ENCODE data around the gene TMEM165.

Gene TMEM165

DNA sequence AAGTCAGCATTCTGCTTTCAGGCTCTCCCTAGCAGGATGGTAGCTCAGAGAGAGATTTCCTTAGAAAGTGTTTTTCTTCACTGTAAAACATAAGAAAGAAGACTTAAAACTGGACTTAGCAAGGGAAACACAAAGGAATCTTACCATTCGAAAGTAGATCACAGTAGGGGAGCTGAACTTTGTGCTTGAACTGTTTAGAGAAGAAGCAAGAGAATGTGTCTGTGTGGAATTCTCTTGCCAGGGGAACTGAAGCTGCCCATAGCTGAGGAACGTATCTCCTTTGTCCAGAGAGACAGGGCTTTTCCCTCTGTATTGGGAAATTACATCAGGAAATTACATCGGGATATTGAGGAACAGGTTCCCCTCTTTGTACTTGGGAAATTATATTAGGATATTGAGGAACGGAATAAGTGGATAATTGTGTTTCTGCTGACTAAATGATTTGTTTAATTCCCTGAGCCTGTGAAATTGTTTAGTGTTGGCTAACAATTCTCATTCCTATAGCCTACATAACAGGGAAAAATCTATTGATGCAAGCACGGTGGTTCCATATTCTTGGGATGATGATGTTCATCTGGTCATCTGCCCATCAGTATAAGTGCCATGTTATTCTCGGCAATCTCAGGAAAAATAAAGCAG lies 28.6 kb upstream of the TMEM165 start:
- DNase-seq (ENCODE audit: low read depth) = no peak

DNA sequence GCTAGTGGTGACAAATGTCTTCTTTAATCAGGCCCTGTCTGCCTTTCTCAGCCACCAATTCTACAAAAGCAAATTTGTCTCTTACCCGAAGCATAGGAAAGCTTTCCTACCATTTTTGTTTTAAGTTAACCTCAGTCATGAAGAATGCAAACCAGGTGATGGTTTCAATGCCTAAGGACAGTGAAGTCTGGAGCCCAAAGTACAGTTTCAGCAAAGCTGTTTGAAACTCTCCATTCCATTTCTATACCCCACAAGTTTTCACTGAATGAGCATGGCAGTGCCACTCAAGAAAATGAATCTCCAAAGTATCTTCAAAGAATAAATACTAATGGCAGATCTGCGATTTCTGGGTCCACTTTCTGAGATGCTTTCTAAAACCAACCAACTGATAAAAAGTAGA lies 25.8 kb upstream of the TMEM165 start:
- no peak for DNase-seq (ENCODE audit: low read depth)

DNA sequence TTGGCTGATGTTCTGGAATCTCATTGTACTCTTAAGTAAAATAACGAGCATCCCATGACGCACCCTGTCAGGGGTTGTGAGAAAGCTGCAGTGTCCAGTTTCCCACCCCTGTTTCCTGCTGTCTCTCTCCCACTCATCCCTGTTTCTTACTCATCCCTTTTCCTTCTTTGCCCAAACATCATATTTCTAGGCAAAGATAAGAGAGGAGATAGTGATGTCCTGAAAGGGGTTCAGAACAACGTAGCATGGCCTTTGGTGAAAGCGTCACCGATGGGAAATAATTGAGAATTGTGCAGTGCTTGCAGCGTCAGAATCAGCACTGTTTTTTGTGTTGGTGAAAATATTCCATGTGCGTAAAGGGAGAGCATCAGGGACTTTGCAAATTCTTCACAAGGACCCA lies 23.5 kb upstream of the TMEM165 start:
- no peak for DNase-seq (ENCODE audit: low read depth)

DNA sequence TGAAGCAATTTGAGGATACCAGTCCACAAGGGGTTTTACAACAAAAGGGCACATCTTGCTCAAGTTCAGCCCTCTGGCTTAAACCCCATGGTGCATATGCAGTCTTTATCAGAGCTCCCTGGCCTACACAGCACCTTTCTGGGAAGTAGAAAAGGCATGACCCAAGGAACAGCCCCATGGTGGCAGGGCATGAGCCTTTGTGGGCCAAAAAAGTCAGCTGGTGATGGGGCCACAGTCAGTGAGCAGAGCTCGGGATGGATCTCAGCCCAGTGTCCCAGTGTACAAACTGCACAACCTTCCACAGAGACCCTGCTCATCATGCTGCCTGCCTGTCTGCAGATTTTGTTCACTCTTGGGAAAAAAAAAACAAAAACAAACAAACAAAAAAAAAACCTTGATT lies 22.3 kb upstream of the TMEM165 start:
- DNase-seq (ENCODE audit: low read depth) = no peak

DNA sequence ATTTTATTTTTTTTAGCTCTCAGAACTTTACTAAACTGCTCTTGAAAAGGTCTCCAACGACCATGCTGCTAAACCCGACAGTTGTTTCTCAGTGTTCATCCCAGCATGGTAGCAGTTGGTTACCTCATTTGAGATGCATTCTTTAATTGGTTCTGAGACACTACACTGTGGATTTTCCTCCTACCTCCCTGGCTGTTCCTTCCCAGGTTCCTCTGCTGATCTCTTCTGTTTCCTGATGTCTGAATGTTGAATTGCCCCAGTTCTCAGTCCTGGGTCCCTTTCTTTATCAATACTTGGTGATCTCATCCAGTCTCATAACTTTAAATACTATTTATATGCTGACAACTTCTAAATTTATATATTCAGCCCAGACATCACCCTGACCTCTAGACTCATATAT lies 19.1 kb upstream of the TMEM165 start:
- no peak for DNase-seq (ENCODE audit: low read depth)

DNA sequence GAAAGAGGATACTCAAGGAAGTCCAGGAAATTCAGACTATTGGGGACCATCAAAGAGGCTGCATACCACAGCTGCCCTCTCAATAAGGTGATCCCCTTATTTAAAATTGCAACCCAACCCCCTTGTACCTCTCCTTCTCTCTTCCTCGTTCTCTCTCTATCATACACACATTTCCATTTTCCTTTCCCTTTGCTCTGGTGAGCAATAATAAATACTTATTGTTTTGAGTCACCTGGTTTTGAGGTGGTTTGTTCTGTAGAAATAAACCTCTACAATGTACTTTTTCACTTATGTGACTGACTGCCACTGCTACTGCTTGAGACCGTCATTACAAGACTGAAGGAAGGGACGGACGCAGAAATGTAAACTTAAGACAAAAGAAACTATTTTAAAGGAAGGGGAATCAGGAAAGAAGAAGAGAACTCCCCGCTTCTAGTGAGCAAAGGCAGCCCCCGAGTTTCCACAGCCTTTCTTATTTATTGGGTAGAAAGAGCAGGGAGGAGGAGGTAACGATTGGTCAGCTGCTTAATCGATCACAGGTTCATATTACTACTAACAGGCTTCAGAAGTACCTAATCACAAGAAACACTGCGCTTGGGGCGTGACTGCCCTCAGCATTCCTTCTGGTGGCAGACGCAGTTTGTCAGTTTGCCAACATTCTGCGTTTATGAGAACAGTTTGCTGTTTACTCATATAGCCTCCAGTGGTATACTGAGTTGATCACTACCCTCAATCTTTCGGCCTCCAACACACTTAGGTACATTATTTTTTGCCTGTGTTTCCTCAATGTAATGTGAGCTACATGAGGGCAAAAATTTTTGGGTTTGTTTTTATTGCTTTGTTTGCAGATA lies 16.9 kb upstream of the TMEM165 start:
- DNase-seq (ENCODE audit: low read depth) = no peak

DNA sequence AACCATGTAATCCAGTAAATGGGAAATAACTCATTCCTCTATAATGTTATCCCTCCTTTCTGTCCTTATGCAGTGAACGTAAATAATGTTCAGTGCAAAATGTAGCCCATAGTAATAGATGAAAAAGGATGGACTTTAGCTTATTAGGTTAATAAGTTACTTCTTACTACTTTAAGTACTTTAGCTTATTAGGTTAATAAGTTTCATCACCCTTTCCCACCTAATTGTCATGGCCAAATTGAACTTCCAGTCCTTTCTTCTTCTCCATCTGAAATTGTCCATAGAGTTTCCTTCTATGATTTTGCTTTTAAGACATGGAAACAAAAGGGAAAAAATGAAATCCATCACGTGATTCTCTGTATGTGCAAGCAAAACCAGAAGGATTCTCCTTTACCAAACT lies 15.2 kb upstream of the TMEM165 start:
- no peak for DNase-seq (ENCODE audit: low read depth)

DNA sequence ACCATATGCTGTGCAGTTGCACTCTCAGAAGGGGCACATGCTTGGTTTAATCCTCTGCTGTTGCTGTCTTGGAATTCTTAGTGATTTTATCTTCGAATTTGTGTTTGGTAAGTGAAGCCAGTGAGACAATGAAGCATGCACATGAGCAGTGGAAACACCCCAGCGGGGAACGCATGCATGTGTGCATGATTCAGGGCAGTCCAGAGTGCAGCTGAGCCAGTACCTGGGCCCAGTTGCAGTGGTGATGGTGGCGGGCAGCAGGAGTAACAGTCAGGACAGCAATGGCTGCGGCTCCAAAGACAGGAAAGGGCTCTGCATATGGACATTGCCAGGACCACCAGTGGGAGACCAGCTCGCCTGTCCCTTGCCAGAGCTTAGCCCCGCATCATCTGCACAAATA lies 14.3 kb upstream of the TMEM165 start:
- no peak for DNase-seq (ENCODE audit: low read depth)

DNA sequence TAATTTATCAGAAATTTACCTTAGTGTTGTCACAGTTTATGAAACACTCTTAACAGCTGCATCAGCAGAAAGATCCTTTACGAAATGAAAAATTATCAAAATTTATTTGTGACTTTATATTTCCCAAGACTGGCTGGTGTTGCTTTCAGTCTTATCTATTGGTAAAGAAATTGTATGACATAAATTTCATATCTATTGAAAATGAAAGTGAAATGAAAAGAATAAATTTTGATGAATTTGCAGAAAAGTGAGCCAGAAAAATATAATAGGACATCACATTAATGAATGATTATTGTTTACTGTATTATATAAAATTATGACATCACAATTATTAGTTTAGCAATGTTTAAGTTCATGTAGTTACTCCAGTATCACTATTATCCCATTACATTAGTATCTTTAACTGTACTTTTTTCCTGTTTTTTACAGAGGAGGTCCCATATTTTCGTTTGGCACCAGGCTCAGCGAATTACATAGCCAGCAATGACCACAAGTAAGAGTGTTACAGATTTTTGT lies 13.2 kb upstream of the TMEM165 start:
- DNase-seq (ENCODE audit: low read depth) = no peak

DNA sequence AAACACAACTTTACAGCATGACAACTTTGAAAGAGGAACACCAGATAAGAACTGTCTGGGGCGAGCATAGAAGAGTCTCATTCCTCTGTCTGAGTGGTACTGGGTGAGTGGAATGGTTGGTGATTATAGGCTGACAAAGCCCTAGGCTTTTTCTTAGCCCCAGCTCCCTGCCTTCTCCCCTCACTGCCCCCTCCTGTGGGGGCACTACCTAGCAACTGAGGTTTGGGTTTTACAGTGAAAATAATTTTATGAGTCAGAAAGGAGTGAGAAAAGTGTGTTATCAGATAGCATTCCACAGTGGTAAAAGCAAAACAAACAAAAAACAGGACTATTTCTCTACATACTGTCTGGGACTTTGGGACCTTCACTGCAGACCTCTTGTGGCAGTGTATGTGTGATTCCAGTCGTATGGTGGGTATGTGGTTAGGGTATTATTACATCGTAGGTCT lies 10.5 kb upstream of the TMEM165 start:
- DNase-seq (ENCODE audit: low read depth) = no peak

DNA sequence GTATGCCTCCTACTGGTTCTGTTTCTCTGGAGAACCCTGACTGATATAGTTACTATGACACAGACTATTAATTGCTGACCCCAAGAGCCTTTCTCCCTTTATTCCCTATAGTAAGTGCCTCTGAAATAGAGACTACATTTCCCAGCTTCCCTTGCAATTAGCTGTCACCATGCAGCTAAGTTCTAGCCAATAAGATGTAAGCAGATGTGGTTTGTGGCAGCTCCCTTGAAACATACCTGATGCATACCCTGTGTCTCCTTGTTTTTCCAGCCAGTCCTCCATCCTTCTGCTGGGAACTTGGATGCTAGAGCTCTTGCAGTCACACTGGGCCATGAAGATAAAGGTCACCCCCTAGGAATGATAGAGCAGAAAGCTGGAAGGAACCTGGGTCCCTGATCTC lies 9.7 kb upstream of the TMEM165 start:
- no peak for DNase-seq (ENCODE audit: low read depth)

DNA sequence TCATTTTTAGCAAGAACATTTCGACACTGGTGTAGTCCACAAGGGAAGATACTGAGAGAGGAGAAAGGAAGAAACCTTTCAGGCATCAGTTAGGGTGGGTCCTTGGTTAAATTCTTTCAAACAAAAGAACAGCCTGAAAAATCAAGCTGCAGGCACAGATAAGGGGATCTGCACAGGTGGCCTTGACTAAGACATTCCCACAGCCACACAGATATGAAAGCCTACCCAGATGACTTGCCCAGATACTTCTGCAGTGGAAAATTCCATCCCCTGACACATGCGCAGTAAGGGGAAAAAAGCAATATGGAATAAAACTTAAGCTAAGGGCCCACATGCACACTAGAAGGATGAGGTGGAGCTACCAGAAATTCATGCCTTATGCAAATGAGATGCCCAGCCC lies 8.9 kb upstream of the TMEM165 start:
- no peak for DNase-seq (ENCODE audit: low read depth)

DNA sequence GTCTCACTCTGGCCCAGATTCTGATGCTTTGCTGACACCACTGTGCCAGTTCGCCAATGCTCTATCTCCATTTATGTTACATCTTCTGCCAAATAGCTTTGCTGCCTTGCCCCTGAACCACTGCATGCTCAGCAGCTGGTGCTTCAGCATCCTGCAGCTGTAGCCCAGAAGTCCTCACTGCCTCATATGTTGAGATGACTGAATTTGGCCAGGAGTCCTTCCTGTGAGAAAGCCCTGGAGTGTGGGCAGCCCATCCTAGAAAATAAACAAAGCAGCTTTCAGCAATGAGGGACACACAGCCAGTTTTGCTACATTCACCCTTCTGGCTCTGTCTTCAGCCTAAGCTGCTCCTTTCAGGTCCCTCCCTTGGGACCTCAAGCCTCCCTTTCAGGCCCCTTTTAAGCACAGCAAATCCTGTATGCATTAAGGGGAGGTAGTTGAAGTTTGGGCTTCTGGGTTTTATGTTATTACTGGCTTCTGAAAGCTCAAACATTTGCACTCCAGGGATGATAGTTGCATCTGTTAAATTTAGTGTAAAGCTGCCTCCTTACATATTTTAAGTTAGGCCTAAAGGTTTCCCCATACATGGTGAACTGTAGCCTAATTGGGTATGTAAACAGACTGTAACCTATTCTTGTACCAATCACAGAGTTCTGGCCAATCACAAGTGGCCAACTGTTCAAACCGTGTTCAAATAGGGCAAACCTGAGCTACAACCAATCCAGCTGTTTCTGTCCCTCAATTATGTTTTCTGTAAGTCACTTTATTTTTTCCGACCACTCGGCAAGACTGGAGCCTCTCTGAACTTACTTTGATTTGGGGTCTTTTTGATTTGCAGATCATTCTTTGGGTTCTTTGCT lies 2.1 kb upstream of the TMEM165 start:
- DNase-seq (ENCODE audit: low read depth) = no peak

DNA sequence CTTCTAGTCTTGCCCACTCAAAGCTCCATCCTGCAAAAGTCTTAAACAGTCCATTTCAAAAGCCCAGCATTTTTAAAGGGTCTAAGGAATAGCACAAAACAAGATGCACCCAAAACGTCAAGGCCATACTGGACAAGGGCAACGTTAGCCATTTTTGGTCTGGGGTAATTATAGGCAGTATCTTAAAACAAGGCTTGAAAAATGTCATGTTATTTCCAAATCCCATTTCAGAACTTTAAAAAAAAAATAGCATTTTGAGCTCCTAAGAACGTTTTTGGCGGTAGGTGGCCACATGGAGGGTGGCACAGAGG lies 584 bp upstream of the TMEM165 start:
- no peak for DNase-seq (ENCODE audit: low read depth)

DNA sequence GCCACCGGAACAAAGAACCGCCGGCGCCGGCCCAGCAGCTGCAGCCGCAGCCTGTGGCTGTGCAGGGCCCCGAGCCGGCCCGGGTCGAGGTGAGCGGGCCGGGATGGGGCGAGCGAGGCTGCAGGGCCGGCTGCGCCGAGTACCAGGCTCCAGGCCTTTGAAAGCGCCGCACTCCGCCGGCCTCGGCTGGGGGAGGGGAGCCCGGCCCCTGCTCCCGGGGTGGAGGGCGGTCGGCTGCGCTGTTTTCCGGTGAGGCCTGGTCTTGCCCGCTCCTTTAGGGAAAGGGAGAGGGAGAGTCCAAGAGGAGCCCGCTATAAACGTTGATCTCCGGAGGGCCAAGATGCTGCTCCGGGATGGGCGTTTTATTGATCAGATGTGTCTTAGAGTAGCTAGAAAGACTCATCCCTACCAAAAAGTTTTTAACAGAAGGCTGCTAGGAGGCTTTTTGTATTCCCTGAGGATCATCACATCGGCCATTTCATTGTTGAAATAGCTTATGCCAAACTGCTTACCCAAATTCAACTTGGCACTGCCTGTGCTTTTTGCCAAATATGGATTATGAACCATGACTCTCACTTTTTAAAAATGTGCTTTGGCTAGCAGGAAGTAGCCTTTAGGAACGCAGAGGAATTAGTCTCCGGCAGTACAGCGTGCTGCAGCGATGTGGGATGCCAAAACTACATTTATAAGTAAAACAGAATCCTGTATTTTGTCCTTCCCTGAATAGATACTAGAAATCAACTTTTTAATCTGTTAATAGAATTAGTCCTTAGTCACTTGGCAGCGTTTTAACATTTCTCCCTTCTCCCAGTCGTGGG lies 760 bp downstream of the TMEM165 start:
- DNase-seq (ENCODE audit: low read depth) = peak; percentile 8

DNA sequence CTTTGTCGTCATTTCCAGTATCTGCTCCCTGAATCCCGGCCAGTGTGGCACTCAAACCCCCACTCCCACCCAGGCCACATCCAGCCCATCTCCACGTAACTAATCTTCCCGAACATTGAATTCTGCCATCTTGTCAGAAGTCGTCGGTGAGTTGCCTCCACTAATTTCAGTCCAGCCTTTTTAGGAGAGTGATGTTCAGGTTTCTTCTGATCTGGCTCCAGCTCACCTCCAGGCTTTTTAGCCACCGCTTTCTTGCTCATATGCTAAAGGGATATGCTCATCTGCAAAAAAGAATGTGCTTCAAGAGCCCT lies 1.3 kb downstream of the TMEM165 start:
- no peak for DNase-seq (ENCODE audit: low read depth)

DNA sequence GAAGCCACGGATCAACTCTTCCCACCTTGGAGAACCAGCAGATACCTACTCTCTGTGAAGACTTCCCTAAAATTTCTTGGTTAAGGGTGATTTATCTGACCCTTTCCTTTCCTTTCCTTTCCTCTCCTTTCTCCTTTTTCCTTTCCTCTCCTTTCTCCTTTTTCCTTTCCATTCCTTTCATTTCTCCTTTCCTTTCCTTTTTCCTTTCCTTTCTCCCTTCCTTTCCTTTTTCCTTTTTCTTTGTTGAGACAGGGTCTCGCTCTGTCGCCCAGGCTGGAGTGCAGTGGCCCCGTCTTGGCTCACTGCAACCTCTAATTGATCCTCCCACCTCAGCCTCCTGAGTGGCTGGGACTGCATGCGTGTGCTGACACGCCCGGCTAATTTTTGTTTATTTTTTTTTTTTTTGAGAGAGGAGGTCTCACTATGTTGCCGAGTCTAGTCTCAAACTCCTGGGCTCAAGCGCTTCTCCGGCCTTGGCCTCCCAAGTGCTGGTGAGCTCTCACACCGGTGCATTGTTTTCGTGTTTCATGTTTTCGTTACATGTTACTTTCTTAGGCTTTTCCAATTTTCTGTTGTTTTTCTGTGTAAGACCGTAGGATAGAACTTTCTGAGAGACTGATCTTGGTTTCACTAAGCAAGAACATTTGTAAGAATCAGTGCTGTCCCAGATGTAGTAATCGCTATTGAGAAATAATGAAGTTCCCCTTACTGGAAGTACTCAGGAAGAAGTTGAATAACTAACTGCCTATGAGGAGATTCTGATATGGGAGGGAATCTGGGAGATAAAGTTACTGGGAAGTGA lies 2.0 kb downstream of the TMEM165 start:
- DNase-seq (ENCODE audit: low read depth) = no peak

DNA sequence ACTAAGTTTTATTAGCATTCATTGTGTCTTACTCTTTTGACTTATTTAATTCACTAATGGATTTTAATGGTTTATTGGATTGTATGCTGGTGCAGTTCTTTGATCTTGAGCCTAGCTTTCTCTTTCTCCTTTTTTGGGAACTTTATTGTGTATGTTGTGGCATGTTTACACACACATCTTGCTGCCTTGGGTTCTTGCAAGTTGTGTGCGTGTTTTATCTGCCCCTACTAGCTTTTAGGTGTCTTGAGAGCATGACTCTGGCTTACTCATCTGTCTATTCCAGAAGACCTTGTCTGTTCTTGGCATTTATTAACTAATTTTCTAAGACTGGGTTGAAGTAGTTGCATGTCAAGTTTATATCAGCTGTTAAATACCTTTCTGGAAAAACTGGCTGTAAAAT lies 2.7 kb downstream of the TMEM165 start:
- no peak for DNase-seq (ENCODE audit: low read depth)

DNA sequence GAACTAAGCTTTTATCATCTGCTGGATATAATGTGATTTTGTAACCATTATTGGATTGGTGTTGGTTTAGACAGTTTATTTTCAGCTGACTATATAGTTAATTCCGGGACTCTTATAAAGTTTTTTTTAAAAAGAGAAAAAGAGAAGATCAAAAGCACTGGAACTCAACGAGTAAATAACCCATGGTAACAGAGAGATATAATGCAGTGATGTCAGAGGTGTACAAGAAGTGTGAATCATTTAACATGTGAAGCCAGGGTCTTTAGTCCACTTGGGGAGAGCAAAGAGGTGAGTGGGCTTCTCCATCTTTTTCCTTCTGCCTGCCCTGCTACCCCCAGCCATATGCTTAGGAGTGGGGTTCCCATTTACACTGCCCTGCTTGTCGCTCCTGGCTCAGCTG lies 3.2 kb downstream of the TMEM165 start:
- DNase-seq (ENCODE audit: low read depth) = no peak

DNA sequence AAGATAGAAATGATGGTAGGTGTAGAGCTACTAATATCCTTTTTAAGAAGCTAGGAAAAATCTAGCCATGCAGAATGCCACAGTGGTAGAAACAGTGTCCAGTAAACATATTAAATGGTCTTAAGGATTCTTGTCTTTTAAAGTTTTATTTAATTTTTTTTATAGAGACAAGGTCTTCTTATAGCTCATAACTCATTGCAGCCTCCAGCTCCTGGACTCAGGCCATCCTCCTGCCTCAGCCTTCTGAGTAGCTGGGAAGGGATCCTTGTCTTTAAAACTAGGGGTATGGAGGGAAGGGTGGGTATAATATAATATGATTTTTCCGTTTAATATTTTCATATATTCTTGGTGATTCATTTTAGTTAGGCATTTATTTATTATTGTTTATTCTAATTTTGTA lies 3.8 kb downstream of the TMEM165 start:
- DNase-seq (ENCODE audit: low read depth) = no peak

DNA sequence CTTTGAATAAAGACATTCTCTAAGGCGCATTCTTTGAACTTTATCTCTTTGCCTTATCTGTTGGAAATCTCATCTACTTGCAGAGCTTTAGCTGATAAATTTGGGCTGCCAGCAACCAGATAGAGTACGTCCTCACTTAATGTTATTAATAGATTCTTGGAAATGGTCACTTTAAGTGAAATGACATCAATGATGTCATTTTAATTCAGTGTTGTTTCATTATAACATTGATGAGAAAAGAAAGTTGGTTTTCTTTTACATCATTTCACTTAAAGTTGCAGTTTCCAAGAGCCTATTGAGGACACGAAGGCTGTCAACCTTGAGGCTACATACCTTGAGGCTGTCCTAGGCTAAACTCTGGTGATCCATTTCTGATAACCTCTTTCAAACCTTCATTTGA lies 9.3 kb downstream of the TMEM165 start:
- DNase-seq (ENCODE audit: low read depth) = no peak
